ENCODE data around the gene RBM6.
"Not testable (repeated sequence)": the region's sequence is repeated elsewhere in the genome, so short reads cannot be mapped to it uniquely, and the experiment has no call there.

Gene RBM6

GRCh38 chr3:50078091-50078490 lies 138.1 kb downstream of the RBM6 start:
- DNase-seq = no peak
- in situ Hi-C loops (cut with MboI; ENCODE audit: low pct_unique_long_range_greater_than_20kb, low sequenced_read_pairs) = no loop called here

GRCh38 chr3:50078622-50079021 lies 138.7 kb downstream of the RBM6 start:
- in situ Hi-C loops (cut with MboI; ENCODE audit: low pct_unique_long_range_greater_than_20kb, low sequenced_read_pairs) = no loop called here
- DNase-seq = no peak

- DNase-seq; in situ Hi-C loops (cut with MboI; ENCODE audit: low pct_unique_long_range_greater_than_20kb, low sequenced_read_pairs): not testable (repeated sequence)
Measured at GRCh38 chr3:50084951-50085350, 145.0 kb downstream of the RBM6 start.

GRCh38 chr3:50088725-50089608 lies 149.0 kb downstream of the RBM6 start, which contains the start of gene RBM5:
Gene RBM5, plus strand, starts transcription at chr3:50088919. Its CDS starts 1,516 bp downstream, at chr3:50090435.
- peak; percentile 92 for DNase-seq
- in situ Hi-C loops (cut with MboI; ENCODE audit: low pct_unique_long_range_greater_than_20kb, low sequenced_read_pairs) = no loop called here

- DNase-seq = no peak
- in situ Hi-C loops (cut with MboI; ENCODE audit: low pct_unique_long_range_greater_than_20kb, low sequenced_read_pairs) = no loop called here
Measured at GRCh38 chr3:50089609-50089945, 149.6 kb downstream of the RBM6 start.

GRCh38 chr3:50090984-50091383 lies 151.0 kb downstream of the RBM6 start:
- no peak for DNase-seq
- in situ Hi-C loops (cut with MboI; ENCODE audit: low pct_unique_long_range_greater_than_20kb, low sequenced_read_pairs) = no loop called here

GRCh38 chr3:50095352-50095998 lies 155.5 kb downstream of the RBM6 start:
- DNase-seq = no peak

GRCh38 chr3:50100386-50100785 lies 160.4 kb downstream of the RBM6 start:
- in situ Hi-C loops (cut with MboI; ENCODE audit: low pct_unique_long_range_greater_than_20kb, low sequenced_read_pairs) = no loop called here
- DNase-seq = no peak

More at GRCh38 chr3:50095352-50095998, 155.5 kb downstream of the RBM6 start:
- in situ Hi-C loops (cut with MboI; ENCODE audit: low pct_unique_long_range_greater_than_20kb, low sequenced_read_pairs) = no loop called here

- in situ Hi-C loops (cut with MboI; ENCODE audit: low pct_unique_long_range_greater_than_20kb, low sequenced_read_pairs) = no loop called here
Measured at GRCh38 chr3:50100956-50101845, 161.3 kb downstream of the RBM6 start.

GRCh38 chr3:50102558-50102957 lies 162.6 kb downstream of the RBM6 start:
- DNase-seq = no peak
- in situ Hi-C loops (cut with MboI; ENCODE audit: low pct_unique_long_range_greater_than_20kb, low sequenced_read_pairs) = no loop called here

More at GRCh38 chr3:50100956-50101845, 161.3 kb downstream of the RBM6 start:
- no peak for DNase-seq

GRCh38 chr3:50111757-50112156 lies 171.8 kb downstream of the RBM6 start:
- in situ Hi-C loops (cut with MboI; ENCODE audit: low pct_unique_long_range_greater_than_20kb, low sequenced_read_pairs) = no loop called here
- DNase-seq = no peak

- in situ Hi-C loops (cut with MboI; ENCODE audit: low pct_unique_long_range_greater_than_20kb, low sequenced_read_pairs) = no loop called here
- no peak for DNase-seq
Measured at GRCh38 chr3:50112462-50112861, 172.5 kb downstream of the RBM6 start.

- in situ Hi-C loops (cut with MboI; ENCODE audit: low pct_unique_long_range_greater_than_20kb, low sequenced_read_pairs) = no loop called here
- DNase-seq = no peak
Measured at GRCh38 chr3:50117120-50117519, 177.2 kb downstream of the RBM6 start.

- DNase-seq = no peak
- in situ Hi-C loops (cut with MboI; ENCODE audit: low pct_unique_long_range_greater_than_20kb, low sequenced_read_pairs) = no loop called here
Measured at GRCh38 chr3:50118237-50118636, 178.3 kb downstream of the RBM6 start.

- no peak for DNase-seq
- in situ Hi-C loops (cut with MboI; ENCODE audit: low pct_unique_long_range_greater_than_20kb, low sequenced_read_pairs) = no loop called here
Measured at GRCh38 chr3:50119786-50120185, 179.8 kb downstream of the RBM6 start.

GRCh38 chr3:50120364-50121071 lies 180.6 kb downstream of the RBM6 start:
- DNase-seq = no peak
- in situ Hi-C loops (cut with MboI; ENCODE audit: low pct_unique_long_range_greater_than_20kb, low sequenced_read_pairs) = no loop called here

GRCh38 chr3:50121072-50122032 lies 181.4 kb downstream of the RBM6 start:
- peak; percentile 80 for DNase-seq
- in situ Hi-C loops (cut with MboI; ENCODE audit: low pct_unique_long_range_greater_than_20kb, low sequenced_read_pairs) = no loop called here

GRCh38 chr3:50122071-50122470 lies 182.1 kb downstream of the RBM6 start:
- in situ Hi-C loops (cut with MboI; ENCODE audit: low pct_unique_long_range_greater_than_20kb, low sequenced_read_pairs) = no loop called here
- DNase-seq = no peak

Measured in KBM-7 (cell line).